GM10847 (cell line): ENCODE results near the gene TNFAIP8L3.

ENCODE experiments used
- POLR2A ChIP-seq: IDR thresholded peaks from 2 replicates; pipeline ENCODE4 v1.6.1; 2011; ENCODE audit not compliant: insufficient read length; ENCODE audit errors: extremely low read depth

The TNFAIP8L3 gene

DNA sequence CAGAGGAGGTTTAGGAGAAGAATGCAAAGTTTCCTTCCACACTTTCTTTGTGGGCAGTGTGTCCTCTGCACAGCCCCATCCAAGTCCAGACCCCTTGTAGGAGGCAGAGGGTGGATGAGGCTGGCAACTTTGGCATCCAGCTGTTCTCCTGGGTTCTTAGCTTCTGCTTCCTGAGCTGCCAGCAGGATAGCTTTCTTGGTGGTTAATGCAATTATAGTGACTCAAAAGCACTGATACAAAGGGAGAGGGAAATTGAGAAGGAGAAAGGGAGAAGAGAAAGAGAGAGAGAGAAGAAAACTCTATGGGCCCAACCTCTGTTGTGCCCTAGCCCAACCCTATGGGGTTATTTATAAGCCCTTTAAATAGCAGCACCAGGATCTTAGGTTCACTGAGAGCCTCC is 4.5 kb upstream of the TNFAIP8L3 start:
- TF ChIP-seq POLR2A: no peak

GRCh38 chr15:51098331-51098619 is 3.6 kb upstream of the TNFAIP8L3 start:
- TF ChIP-seq POLR2A: no peak

DNA sequence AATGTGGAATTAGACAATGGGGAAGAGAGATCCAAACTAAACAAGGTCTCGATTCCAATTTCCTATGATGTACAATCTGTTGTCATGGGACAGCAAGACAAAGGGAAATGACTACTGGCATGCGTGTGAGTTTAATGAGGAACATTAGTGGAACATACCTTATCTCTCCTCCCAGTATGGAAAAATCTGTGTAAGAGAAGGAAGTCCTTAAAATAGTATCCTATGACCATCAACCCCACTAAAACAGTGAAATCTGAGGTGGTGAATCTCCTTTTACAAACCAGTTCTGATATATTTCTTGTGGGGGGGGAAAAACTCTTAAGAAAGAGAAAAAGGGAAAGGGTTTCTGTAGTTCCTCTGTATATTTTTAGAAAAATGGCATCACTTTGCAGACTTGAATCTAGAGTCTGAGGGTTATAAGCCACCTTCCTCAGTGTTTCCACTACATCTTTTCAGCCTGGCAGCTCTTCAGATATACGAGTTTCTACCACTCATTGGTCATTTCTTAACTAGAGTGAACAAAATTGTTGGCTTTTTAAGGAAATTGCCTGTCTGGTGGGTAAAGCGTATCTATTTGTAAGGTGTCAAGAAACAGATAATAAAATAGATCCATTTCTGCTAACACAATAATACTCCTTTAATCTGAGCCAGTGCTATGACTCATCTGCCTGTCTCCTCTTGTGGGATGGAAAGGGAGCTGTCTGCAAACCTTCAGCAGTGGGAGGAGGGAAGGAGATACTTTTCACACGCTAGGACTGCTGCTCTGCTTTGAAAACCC is 3.0 kb upstream of the TNFAIP8L3 start:
- TF ChIP-seq POLR2A: no peak

- TF ChIP-seq POLR2A: no peak
Observed at GRCh38 chr15:51096976-51097375, 2.3 kb upstream of the TNFAIP8L3 start.

GRCh38 chr15:51095681-51096331 is 1.1 kb upstream of the TNFAIP8L3 start:
- TF ChIP-seq POLR2A: no peak

DNA sequence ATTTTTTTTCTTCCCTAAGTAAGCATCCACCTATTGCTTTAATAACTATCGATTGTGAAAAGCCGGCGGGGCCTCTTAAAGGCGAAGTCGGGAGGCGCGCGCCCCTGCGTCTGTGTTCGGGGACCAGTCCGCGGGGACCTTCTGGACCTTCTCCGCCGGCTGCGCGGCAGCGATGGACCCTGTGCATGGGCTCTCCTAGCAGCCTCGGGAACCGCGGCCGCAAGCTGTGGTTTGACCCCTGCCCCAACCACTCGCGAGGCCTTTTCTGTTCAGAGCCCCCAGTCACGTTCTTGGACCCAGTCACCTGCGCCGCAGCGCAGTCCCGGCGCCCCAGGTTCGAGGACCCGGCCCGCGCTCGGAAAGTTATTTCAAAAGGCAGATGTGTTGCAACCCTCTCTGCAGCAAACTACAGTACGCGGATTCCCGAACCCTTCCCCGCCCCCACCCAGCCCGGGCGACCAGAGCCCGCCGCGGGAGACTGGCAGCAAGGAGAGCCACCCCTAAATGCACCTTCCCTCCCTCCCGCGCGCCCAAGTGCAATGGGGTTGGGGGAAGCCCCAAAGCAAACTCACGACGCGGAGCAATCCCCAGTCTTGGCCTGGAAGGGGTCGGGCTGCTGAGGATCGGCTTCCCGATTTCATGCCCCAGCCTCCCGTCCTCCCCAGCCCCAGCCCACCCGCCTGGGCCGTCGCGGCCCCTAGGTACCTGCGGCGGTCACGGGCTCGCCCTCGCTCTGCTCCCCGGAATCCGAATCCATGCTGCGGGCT is 684 bp downstream of the TNFAIP8L3 start:
- no peak for TF ChIP-seq POLR2A

DNA sequence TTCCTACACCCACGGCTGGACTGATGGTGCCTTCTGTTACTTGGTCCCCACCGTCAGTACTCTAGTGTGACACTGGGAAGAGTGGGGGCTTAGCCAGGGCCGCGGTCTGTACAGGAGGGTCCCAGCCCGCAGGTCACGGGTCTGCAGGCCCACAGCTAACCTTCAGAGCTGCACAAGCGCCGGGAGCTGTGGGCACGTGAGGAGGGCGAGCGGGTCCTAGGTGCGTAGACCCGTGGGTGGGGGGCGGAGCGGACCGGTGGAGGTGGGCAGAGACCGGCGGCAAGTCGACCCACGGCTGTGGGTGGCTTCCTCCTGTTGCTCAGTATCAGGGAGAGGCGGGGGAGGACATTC is 1.2 kb downstream of the TNFAIP8L3 start:
- TF ChIP-seq POLR2A: no peak

DNA sequence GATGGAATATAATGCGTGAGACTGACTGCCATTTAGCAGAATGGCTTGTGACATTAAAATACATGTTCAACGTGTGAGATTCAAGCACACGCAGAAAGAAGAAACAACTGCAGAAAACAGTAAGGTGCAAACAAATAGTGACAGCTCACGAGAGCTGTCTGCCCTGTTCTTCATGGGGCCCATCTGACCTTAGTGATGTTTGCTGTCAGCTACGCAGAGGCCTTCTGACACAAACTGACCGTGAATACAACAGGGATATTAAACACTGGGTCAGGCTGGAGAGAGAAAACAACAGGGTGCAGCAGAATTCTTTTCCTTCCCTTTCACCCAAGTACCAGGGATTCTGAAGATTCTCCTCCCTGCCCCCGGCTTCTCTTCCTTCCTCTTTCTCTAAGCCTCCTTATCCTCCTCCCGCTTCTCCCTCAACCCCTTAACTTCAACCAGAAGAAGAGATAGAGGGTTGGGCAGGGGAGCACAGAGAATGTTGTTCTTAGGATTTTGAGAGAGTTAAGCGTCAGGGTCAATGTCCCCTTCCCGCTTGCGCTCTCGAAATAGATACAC is 2.1 kb downstream of the TNFAIP8L3 start:
- no peak for TF ChIP-seq POLR2A

DNA sequence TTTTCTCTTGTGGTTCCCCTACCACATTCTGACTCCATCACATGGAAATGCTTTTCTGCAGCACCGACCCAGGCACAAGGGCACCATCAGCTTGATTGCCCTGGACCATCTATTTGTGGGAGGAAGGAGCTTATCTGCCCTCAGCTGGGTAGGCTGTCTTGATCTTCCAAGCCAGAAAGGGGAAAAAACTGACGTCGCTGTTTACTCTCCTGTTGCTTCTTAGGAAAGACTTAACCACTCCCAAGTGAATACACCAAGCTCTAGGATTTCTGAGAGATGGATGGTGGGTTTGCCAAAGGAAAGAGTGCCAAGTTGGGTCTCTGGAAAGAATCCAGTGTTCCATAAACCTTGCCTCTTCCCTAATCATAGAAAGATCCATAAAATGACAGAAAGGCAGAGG is 4.0 kb downstream of the TNFAIP8L3 start:
- no peak for TF ChIP-seq POLR2A

DNA sequence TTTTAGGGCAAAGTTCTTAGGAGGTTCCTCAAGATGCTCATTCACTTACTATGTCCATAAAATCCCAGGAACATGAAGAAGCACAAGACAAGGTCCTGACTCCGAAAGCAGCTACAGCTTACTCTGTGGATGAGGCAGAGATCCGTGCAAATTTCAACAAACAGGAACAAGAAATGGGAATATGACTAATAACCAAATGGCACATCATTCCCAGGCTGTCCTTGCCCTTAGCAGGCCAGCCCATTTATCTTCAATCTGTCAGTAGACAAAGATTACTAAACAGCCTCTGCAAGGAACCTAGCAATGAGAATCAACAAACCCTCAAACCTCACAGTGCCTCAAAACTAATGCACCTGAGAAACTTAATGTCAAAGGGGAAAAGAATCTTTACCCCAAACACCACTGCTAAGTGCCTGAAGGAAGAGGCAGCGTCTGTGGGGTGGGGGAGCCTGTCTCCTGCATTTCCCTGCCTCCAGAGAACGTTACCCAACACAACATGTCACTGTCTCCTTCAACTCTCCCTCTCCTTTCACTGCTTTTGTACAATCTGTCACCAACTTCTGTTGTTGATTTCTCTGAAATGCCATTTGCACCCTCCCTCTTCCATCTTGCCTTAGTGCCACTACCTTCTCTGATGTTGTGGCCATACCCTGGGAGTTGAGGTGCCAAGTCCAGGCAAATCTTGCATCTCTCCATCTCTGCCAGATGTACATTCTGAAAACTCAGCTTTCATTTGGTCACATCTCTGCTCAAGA is 4.8 kb downstream of the TNFAIP8L3 start:
- TF ChIP-seq POLR2A: no peak

- no peak for TF ChIP-seq POLR2A
Observed at GRCh38 chr15:51089041-51089440, 5.7 kb downstream of the TNFAIP8L3 start.

GRCh38 chr15:51088585-51088984 is 6.1 kb downstream of the TNFAIP8L3 start:
- TF ChIP-seq POLR2A: no peak

DNA sequence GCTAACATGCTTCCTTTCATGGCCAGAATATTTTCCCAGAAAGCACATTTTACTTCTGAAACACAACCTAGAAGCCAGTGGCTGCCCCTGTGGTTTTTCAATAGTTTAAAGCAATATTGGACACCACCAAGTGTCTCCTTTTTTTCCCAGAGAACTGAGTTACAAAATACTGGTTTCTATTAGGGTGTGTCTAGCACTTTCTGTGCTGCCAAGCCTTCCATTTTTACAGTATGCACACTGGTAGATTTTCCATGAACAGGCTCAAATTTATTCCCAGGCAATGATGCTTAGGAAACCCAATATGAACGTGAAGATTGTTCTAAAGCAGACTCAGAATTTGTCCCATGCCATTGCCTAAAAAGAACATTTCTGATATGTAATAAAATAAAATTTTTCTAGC is 7.2 kb downstream of the TNFAIP8L3 start:
- no peak for TF ChIP-seq POLR2A

GRCh38 chr15:51086409-51086808 is 8.3 kb downstream of the TNFAIP8L3 start:
- no peak for TF ChIP-seq POLR2A

- no peak for TF ChIP-seq POLR2A
Observed at GRCh38 chr15:51085764-51086163, 8.9 kb downstream of the TNFAIP8L3 start.
